ENCODE data around the gene FAM234A.

The FAM234A gene

DNA sequence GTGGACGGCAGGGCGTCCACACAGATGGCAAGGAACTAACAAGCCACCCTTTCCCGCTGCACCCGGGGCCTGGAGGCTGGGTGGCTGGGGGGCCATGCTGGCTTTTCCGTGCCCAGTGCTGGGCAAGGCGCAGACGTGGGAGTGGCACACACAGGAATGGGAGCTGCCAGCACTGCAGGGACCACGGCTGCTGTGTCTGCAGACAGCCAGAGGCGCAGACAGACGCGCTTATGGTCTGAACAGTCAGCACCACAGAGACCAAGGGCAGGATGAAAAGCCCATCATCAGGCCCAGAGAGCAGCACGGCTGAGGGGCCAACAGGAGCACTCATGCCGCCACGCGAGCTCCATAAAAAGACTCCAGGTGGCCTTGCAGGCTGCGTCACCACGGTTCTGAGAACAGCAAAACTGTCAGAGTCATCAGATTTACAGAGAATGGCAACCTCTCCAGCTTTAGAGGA lies 72.3 kb downstream of the FAM234A start:
- Histone ChIP-seq H3K27ac (ENCODE audit: low read depth, low read length) (no peak overlapping the region), H3K4me3 (ENCODE audit: low read depth, low read length) (no peak overlapping the region), H3K27me3 (ENCODE audit: control insufficient read depth, insufficient read depth, low read length) (no peaks in the 10 kb centered on the region), H3K9me3 (ENCODE audit: control insufficient read depth, insufficient read depth, low read length) (no peaks in the 10 kb centered on the region), H3K36me3 (ENCODE audit: control insufficient read depth, insufficient read depth, low read length) (peaks cover 64% of the 10 kb centered on the region), H3K9ac (ENCODE audit: low read depth, low read length) (no peak overlapping the region), H3K4me1 (ENCODE audit: control insufficient read depth, insufficient read depth, low read length) (no peaks in the 10 kb centered on the region)

DNA sequence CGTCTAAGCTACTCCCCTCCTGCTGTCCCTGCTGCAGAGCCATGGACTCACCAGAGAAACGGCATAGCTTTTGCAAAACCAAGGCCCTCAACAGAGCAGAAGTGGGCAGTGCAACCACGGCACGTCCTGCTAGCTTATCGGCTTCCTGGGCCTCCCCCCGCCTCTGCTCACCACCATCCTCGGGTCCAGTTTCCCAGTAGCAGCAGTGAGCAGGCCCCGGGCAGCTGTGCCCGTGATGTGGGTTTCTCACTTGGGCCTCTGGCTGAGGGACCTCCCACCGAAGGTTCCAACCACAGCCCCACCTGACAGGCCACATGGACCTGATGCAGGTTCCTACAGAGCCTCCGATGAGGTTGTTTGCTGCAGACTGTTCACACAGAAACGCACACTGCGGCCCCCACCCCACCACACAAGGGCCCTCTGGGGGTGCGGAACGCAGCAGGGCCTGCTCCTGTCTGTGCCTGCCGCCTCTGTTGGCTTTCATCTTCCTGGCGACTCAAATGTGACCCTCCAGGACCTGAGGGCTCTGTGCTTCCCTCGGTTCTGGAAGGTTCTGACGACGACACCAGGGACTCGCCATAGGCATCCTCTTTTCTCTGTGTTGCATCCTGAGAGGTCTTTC lies 73.2 kb downstream of the FAM234A start:
- Histone ChIP-seq H3K36me3 (ENCODE audit: control insufficient read depth, insufficient read depth, low read length) (peaks cover 64% of the 10 kb centered on the region), H3K4me3 (ENCODE audit: low read depth, low read length) (no peak overlapping the region), H3K27ac (ENCODE audit: low read depth, low read length) (no peak overlapping the region)

DNA sequence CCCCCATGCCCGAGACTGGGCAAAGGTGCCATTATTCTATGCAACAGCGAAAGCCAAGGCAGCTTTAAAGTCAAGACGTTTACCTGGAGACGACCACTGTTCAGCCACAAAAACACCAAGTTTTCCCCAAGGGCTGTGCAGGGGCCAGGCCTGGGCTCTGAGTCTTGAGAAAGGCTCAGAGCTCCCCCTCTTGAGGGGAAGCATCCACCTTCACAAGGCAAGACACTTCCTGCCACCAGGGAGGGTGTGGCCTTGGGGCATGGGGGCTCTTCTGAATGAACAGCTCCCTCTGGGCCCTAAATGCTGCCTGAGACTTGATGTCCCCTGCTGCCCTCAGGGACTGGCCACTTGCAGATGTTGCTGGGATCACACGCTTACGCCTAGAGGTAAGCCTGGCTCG lies 74.9 kb downstream of the FAM234A start:
- Histone ChIP-seq H3K27ac (ENCODE audit: low read depth, low read length) (no peak overlapping the region), H3K4me1 (ENCODE audit: control insufficient read depth, insufficient read depth, low read length) (no peaks in the 10 kb centered on the region)

More for the DNA sequence above, 73.2 kb downstream of the FAM234A start:
- Histone ChIP-seq H3K4me1 (ENCODE audit: control insufficient read depth, insufficient read depth, low read length) (no peaks in the 10 kb centered on the region), H3K9me3 (ENCODE audit: control insufficient read depth, insufficient read depth, low read length) (no peaks in the 10 kb centered on the region), H3K27me3 (ENCODE audit: control insufficient read depth, insufficient read depth, low read length) (no peaks in the 10 kb centered on the region), H3K9ac (ENCODE audit: low read depth, low read length) (no peak overlapping the region)

DNA sequence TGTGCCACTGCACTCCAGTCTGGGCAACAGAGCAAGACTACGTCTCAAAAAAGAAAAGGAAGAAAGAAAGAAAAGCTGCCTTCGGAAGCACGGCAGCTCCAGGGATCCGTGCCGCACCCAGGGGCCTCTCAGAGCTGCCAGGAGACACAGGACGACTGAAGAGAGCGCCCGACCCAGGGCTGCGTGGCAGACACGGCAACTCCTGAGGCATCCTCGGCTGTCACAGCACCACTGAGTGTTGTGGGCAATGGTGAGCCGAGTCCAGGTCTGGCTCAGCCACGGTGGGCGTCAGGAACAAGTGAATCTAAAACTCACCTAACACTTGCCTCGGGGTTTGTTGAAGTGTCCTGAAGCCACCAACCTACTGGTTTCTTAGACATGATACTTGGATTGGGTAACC lies 77.1 kb downstream of the FAM234A start:
- no peaks in the 10 kb centered on the region for H3K4me1 ChIP-seq (ENCODE audit: control insufficient read depth, insufficient read depth, low read length)
- H3K27ac ChIP-seq (ENCODE audit: low read depth, low read length), result no peak overlapping the region
- H3K4me3 ChIP-seq (ENCODE audit: low read depth, low read length), result no peak overlapping the region
- no peaks in the 10 kb centered on the region for H3K9me3 ChIP-seq (ENCODE audit: control insufficient read depth, insufficient read depth, low read length)
- no peak overlapping the region for H3K9ac ChIP-seq (ENCODE audit: low read depth, low read length)
- peaks cover 62% of the 10 kb centered on the region for H3K36me3 ChIP-seq (ENCODE audit: control insufficient read depth, insufficient read depth, low read length)
- H3K27me3 ChIP-seq (ENCODE audit: control insufficient read depth, insufficient read depth, low read length), result no peaks in the 10 kb centered on the region

More for the DNA sequence above, 74.9 kb downstream of the FAM234A start:
- Histone ChIP-seq H3K9me3 (ENCODE audit: control insufficient read depth, insufficient read depth, low read length) (no peaks in the 10 kb centered on the region), H3K9ac (ENCODE audit: low read depth, low read length) (no peak overlapping the region), H3K27me3 (ENCODE audit: control insufficient read depth, insufficient read depth, low read length) (no peaks in the 10 kb centered on the region), H3K4me3 (ENCODE audit: low read depth, low read length) (no peak overlapping the region), H3K36me3 (ENCODE audit: control insufficient read depth, insufficient read depth, low read length) (peaks cover 67% of the 10 kb centered on the region)

DNA sequence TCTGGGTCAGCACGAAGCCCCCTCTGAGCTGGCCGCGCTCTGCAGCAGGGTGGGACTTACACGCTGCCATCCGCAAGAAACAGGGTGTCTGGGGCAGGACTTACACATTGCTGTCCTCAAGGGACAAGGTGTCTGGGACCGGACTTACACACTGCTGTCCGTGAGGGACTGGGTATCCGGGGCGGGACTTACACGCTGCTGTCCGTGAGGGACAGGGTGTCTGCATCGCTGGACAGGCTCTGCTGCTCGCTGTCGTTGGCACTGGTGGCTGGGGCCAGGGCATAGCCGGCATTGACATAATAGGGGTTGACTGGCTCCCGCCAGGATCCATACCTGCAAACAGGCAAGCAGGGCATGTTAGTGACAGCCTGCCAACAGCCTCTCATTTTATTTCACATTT lies 79.7 kb downstream of the FAM234A start:
- Histone ChIP-seq H3K4me3 (ENCODE audit: low read depth, low read length) (no peak overlapping the region), H3K9ac (ENCODE audit: low read depth, low read length) (no peak overlapping the region), H3K27me3 (ENCODE audit: control insufficient read depth, insufficient read depth, low read length) (no peaks in the 10 kb centered on the region), H3K36me3 (ENCODE audit: control insufficient read depth, insufficient read depth, low read length) (peaks cover 38% of the 10 kb centered on the region), H3K27ac (ENCODE audit: low read depth, low read length) (no peak overlapping the region), H3K4me1 (ENCODE audit: control insufficient read depth, insufficient read depth, low read length) (peaks cover 9% of the 10 kb centered on the region; the same call in 1 of the 2 replicates), H3K9me3 (ENCODE audit: control insufficient read depth, insufficient read depth, low read length) (no peaks in the 10 kb centered on the region)

DNA sequence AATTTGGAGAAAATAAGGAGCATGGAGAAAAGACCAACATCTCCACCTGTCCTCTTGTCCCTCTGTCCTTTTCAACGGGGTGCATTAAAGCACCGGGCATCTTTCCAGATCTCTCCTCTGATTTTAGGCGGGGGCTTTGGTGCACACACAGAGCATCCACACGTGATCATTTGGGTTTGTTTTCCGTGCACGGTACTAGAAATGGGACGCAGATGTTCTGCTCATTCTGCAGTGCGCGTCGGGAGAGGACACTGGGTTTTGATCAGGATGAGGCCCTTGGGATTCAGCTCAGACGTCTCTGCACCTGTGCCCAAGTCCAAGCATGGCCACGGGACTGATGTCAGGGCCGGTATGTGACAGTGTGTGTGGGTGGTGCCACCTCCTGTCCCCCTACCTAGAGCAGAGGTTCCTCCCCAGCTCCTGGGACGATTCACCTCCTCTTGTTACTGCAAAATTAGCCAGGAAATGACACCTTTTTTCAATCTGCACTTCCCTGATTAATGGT lies 80.2 kb downstream of the FAM234A start:
- H3K4me3 ChIP-seq (ENCODE audit: low read depth, low read length), result no peak overlapping the region
- H3K27ac ChIP-seq (ENCODE audit: low read depth, low read length), result no peak overlapping the region
- H3K9me3 ChIP-seq (ENCODE audit: control insufficient read depth, insufficient read depth, low read length), result no peaks in the 10 kb centered on the region
- peaks cover 10% of the 10 kb centered on the region; the same call in 1 of the 2 replicates for H3K4me1 ChIP-seq (ENCODE audit: control insufficient read depth, insufficient read depth, low read length)
- peaks cover 33% of the 10 kb centered on the region for H3K36me3 ChIP-seq (ENCODE audit: control insufficient read depth, insufficient read depth, low read length)
- no peak overlapping the region for H3K9ac ChIP-seq (ENCODE audit: low read depth, low read length)
- H3K27me3 ChIP-seq (ENCODE audit: control insufficient read depth, insufficient read depth, low read length), result no peaks in the 10 kb centered on the region
